ENCODE measurements around the gene RXFP4. TPM values are rescaled to one million over a fixed set of nuclear protein-coding genes. Genes with fewer than 3 reads are reported as not detected.

Gene RXFP4
- total and polyA plus RNA-seq, 9 of the 15 experiments (the other 6 are each of a cell fraction or from before 2014, with no cell fraction given): 0.64 TPM; not detected in 8

GRCh38 chr1:155976913-155977689, 35.7 kb downstream of the RXFP4 start (continued):
- TF ChIP-seq ZBTB40 (IDR thresholded peaks at IDR 0.05): no peak
- TF ChIP-seq ZBTB40 (CRISPR knock-in tag; IDR thresholded peaks at IDR 0.05): no peak
- TF ChIP-seq ZNF398 (CRISPR knock-in tag; IDR thresholded peaks at IDR 0.05): no peak
- no peak for TF ChIP-seq ZNF77 (CRISPR knock-in tag; IDR thresholded peaks at IDR 0.05)
- TF ChIP-seq ZNF75A (CRISPR knock-in tag; IDR thresholded peaks at IDR 0.05): no peak
- TF ChIP-seq ZNF184 (CRISPR knock-in tag; IDR thresholded peaks at IDR 0.05): no peak
- TF ChIP-seq XRCC3 (IDR thresholded peaks at IDR 0.05): no peak
- TF ChIP-seq ZNF695 (CRISPR knock-in tag; IDR thresholded peaks at IDR 0.05): no peak
- TF ChIP-seq ZNF609 (CRISPR knock-in tag; IDR thresholded peaks at IDR 0.05; ENCODE audit: borderline replicate concordance): no peak
- no peak for TF ChIP-seq HSF4 (CRISPR knock-in tag; IDR thresholded peaks at IDR 0.05; ENCODE audit: borderline replicate concordance)
- TF ChIP-seq CHCHD3 (CRISPR knock-in tag; IDR thresholded peaks at IDR 0.05): no peak
- no peak for TF ChIP-seq C11orf30 (IDR thresholded peaks at IDR 0.05; ENCODE audit: low read depth)
